Mucosa of gallbladder (tissue), 1 donor: ENCODE results near the gene CHMP1A. TPM values are rescaled to one million over a fixed set of nuclear protein-coding genes. Genes with fewer than 3 reads are reported as not detected.
"Not testable (repeated sequence)": the region's sequence is repeated elsewhere in the genome, so short reads cannot be mapped to it uniquely, and the experiment has no call there.

Experiments used
- DNase-seq: peaks from one replicate; pipeline ENCODE4 v3.0.0-alpha.2; 2020; ENCODE audit warnings: low spot score
- total RNA-seq: library from RNA; stranded (reverse); gene quantifications from one replicate; pipeline ENCODE4 v1.2.1, GENCODE V29; 2021
- donor health status: DM: no; HTN: no; CAD: no.

CHMP1A gene
- total RNA-seq, 1 donor from 2014 or later = 139 TPM

- DNase-seq = no peak
These were observed 842 bp upstream of the CHMP1A start for GRCh38 chr16:89658221-89658879.

GRCh38 chr16:89656435-89657121 lies 930 bp downstream of the CHMP1A start:
- no peak for DNase-seq

- DNase-seq = no peak
These were observed 2.4 kb downstream of the CHMP1A start for GRCh38 chr16:89655062-89655643.

GRCh38 chr16:89653656-89654295 lies 3.7 kb downstream of the CHMP1A start:
- no peak for DNase-seq

GRCh38 chr16:89651584-89651983 lies 5.9 kb downstream of the CHMP1A start:
- no peak for DNase-seq

GRCh38 chr16:89646906-89647305 lies 10.6 kb downstream of the CHMP1A start:
- DNase-seq = no peak

GRCh38 chr16:89646270-89646669 lies 11.2 kb downstream of the CHMP1A start:
- no peak for DNase-seq

- DNase-seq = no peak
These were observed 12.4 kb downstream of the CHMP1A start for GRCh38 chr16:89645122-89645521.

- DNase-seq = no peak
These were observed 13.7 kb downstream of the CHMP1A start for GRCh38 chr16:89643769-89644300.

- DNase-seq = no peak
These were observed 14.9 kb downstream of the CHMP1A start for GRCh38 chr16:89642574-89642973.

- no peak for DNase-seq
These were observed 15.9 kb downstream of the CHMP1A start for GRCh38 chr16:89641458-89642119.

GRCh38 chr16:89639385-89639784 lies 18.1 kb downstream of the CHMP1A start:
- DNase-seq = no peak

GRCh38 chr16:89638455-89638854 lies 19.1 kb downstream of the CHMP1A start:
- no peak for DNase-seq

- DNase-seq = no peak
These were observed 20.1 kb downstream of the CHMP1A start for GRCh38 chr16:89637379-89637778.

GRCh38 chr16:89636663-89637062 lies 20.8 kb downstream of the CHMP1A start:
- no peak for DNase-seq

- not testable (repeated sequence) for DNase-seq
These were observed 22.8 kb downstream of the CHMP1A start for GRCh38 chr16:89634463-89635385.

- no peak for DNase-seq
These were observed 24.4 kb downstream of the CHMP1A start for GRCh38 chr16:89633064-89633631.

GRCh38 chr16:89629827-89630610 lies 27.5 kb downstream of the CHMP1A start:
- DNase-seq = no peak
